Measurements from ENCODE around the gene TBRG1. TPM values are rescaled to one million over a fixed set of nuclear protein-coding genes. Genes with fewer than 3 reads are reported as not detected.

The TBRG1 gene
- 10 to 100 TPM; 16.5 to 16.9 TPM for polyA plus RNA-seq

DNA sequence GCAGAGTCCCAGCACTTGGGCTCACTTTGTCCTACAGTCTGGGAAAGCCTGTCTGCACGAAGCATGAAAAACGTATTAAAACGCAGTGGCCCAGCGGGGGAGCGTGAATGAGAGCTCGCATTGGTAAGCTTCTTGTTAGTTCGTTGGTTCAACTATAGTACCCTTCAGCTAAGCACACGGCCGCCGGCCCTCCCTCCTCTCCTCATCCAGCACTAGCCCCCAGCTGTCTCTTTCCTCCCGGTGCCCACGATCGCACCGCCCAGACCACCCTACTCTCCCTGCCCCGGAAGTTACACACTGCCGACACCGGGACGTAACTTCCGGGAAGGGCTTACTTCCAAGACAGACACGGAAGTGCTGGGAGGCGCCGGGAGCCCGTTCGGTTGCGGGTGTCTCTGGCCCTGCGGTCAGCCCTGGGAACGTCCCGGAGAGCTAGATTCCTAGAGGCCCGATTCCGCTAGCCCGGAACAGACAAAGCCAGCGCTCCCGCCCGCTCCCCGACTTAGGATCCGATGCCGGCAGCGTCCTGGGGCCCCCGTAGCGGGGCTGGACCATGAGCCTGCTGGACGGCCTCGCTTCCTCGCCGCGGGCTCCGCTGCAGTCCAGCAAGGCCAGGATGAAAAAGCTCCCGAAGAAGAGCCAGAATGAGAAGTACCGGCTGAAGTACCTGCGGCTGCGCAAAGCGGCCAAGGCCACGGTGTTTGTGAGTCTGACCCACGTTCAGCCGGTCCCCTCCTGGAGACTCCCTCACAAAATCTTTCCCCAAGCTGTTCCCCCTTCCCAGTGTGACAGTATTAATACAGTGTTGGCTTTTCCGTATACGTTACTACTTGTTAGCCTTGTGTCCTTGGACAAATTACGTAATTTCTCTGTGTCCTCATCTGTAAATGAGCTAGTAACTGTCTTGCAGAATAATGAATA lies at the start of gene TBRG1:
TSS of gene TBRG1 (plus strand) at position 334 of the 921 bp plus-strand sequence. CDS start at position 554, 220 bp downstream.
- peaks cover 0 to 2% of the 10 kb centered on the region in 2 donors for H3K27me3 ChIP-seq (ENCODE audit: control insufficient read depth in 1 of 2, insufficient read depth in 2 of 2, low read length in 2 of 2)
- H3K36me3 ChIP-seq (ENCODE audit: control insufficient read depth in 2 of 2, insufficient read depth in 2 of 2, low read length in 1 of 2), result peaks cover 2 to 8% of the 10 kb centered on the region in 2 donors
- 0 to 1% methylated on average over 55 to 57 of the region's 57 CpGs for WGBS, 2 donors
- H3K27ac ChIP-seq (ENCODE audit: low read depth in 2 of 2, low read length in 1 of 2), result peak within 1 kb of the TSS; percentile 97 to 98
- no peaks in the 10 kb centered on the region for H3K9me3 ChIP-seq (ENCODE audit: control insufficient read depth in 2 of 2, insufficient read depth in 1 of 2, low read depth in 1 of 2, low read length in 1 of 2)
- H3K4me3 ChIP-seq (ENCODE audit: low read depth in 1 of 2, low read length in 2 of 2), result peak within 1 kb of the TSS; percentile 89 to 95
- H3K4me1 ChIP-seq (ENCODE audit: control insufficient read depth in 2 of 2, insufficient read depth in 2 of 2, low read length in 1 of 2), result no peaks in the 10 kb centered on the region

DNA sequence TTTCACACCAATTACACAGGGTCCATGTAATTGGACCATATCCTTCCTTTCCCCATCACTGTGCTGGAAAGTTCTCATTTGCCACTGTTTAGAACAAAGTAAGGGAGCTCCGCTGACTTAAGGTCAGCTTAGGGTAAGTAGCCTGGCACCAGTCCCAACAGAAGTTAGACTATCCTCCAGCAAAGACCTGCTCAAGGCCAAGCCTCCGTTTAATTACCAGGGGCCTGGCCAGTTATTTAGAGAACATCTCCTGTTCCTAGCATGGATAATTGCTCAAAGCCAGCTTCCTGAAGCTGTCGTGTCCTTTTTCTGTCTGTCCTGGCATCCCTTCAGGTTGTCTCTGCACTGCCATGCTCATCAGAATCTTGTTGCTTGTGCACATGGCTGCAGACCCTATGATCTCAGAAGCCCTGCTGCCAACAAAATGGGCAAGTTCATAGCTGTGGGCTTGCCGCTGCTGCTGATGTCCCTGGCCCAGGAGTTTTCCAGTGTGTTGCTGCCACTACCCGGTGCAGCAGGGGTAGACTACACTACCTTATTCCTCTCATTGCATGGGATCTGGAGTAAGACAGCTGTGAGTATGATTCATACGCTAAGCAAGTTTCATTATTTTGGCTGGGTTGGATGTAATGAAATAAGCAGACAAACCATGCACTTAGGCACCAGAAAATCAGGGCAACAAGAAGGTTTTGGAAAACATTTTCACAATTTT lies 44.8 kb upstream of the TBRG1 start:
- Histone ChIP-seq H3K36me3 (ENCODE audit: control insufficient read depth in 2 of 2, insufficient read depth in 2 of 2, low read length in 1 of 2) (no peaks in the 10 kb centered on the region), H3K4me1 (ENCODE audit: control insufficient read depth in 2 of 2, insufficient read depth in 2 of 2, low read length in 1 of 2) (peaks cover 0 to 3% of the 10 kb centered on the region in 2 donors), H3K4me3 (ENCODE audit: low read depth in 1 of 2, low read length in 2 of 2) (no peak overlapping the region), H3K9me3 (ENCODE audit: control insufficient read depth in 2 of 2, insufficient read depth in 1 of 2, low read depth in 1 of 2, low read length in 1 of 2) (no peaks in the 10 kb centered on the region), H3K27ac (ENCODE audit: low read depth in 2 of 2, low read length in 1 of 2) (no peak overlapping the region), H3K27me3 (ENCODE audit: control insufficient read depth in 1 of 2, insufficient read depth in 2 of 2, low read length in 2 of 2) (no peaks in the 10 kb centered on the region)
- WGBS, 2 donors, result 74 to 75% methylated on average over 6 of the region's 6 CpGs

GRCh38 chr11:124578761-124579160 lies 43.9 kb upstream of the TBRG1 start:
- WGBS, 2 donors, result 54 to 63% methylated on average over 4 of the region's 4 CpGs
- Histone ChIP-seq H3K36me3 (ENCODE audit: control insufficient read depth in 2 of 2, insufficient read depth in 2 of 2, low read length in 1 of 2) (no peaks in the 10 kb centered on the region), H3K27ac (ENCODE audit: low read depth in 2 of 2, low read length in 1 of 2) (no peak overlapping the region), H3K9me3 (ENCODE audit: control insufficient read depth in 2 of 2, insufficient read depth in 1 of 2, low read depth in 1 of 2, low read length in 1 of 2) (no peaks in the 10 kb centered on the region), H3K4me1 (ENCODE audit: control insufficient read depth in 2 of 2, insufficient read depth in 2 of 2, low read length in 1 of 2) (peaks cover 0 to 3% of the 10 kb centered on the region in 2 donors), H3K27me3 (ENCODE audit: control insufficient read depth in 1 of 2, insufficient read depth in 2 of 2, low read length in 2 of 2) (no peaks in the 10 kb centered on the region), H3K4me3 (ENCODE audit: low read depth in 1 of 2, low read length in 2 of 2) (no peak overlapping the region)

- no peak overlapping the region for H3K27ac ChIP-seq (ENCODE audit: low read depth in 2 of 2, low read length in 1 of 2)
- no peak overlapping the region for H3K4me3 ChIP-seq (ENCODE audit: low read depth in 1 of 2, low read length in 2 of 2)
- no peaks in the 10 kb centered on the region for H3K9me3 ChIP-seq (ENCODE audit: control insufficient read depth in 2 of 2, insufficient read depth in 1 of 2, low read depth in 1 of 2, low read length in 1 of 2)
- peaks cover 0 to 3% of the 10 kb centered on the region in 2 donors for H3K4me1 ChIP-seq (ENCODE audit: control insufficient read depth in 2 of 2, insufficient read depth in 2 of 2, low read length in 1 of 2)
- H3K36me3 ChIP-seq (ENCODE audit: control insufficient read depth in 2 of 2, insufficient read depth in 2 of 2, low read length in 1 of 2), result no peaks in the 10 kb centered on the region
- 65 to 78% methylated on average over 6 of the region's 6 CpGs for WGBS, 2 donors
- H3K27me3 ChIP-seq (ENCODE audit: control insufficient read depth in 1 of 2, insufficient read depth in 2 of 2, low read length in 2 of 2), result no peaks in the 10 kb centered on the region
Observed at GRCh38 chr11:124581817-124582216, 40.8 kb upstream of the TBRG1 start.

GRCh38 chr11:124582565-124582964 lies 40.1 kb upstream of the TBRG1 start:
- H3K4me1 ChIP-seq (ENCODE audit: control insufficient read depth in 2 of 2, insufficient read depth in 2 of 2, low read length in 1 of 2), result peaks cover 0 to 3% of the 10 kb centered on the region in 2 donors
- H3K9me3 ChIP-seq (ENCODE audit: control insufficient read depth in 2 of 2, insufficient read depth in 1 of 2, low read depth in 1 of 2, low read length in 1 of 2), result no peaks in the 10 kb centered on the region
- no peaks in the 10 kb centered on the region for H3K27me3 ChIP-seq (ENCODE audit: control insufficient read depth in 1 of 2, insufficient read depth in 2 of 2, low read length in 2 of 2)
- no peaks in the 10 kb centered on the region for H3K36me3 ChIP-seq (ENCODE audit: control insufficient read depth in 2 of 2, insufficient read depth in 2 of 2, low read length in 1 of 2)
- WGBS, 2 donors, result 85 to 94% methylated on average over 2 of the region's 2 CpGs
- no peak overlapping the region for H3K4me3 ChIP-seq (ENCODE audit: low read depth in 1 of 2, low read length in 2 of 2)
- no peak overlapping the region for H3K27ac ChIP-seq (ENCODE audit: low read depth in 2 of 2, low read length in 1 of 2)

- Histone ChIP-seq H3K36me3 (ENCODE audit: control insufficient read depth in 2 of 2, insufficient read depth in 2 of 2, low read length in 1 of 2) (no peaks in the 10 kb centered on the region), H3K9me3 (ENCODE audit: control insufficient read depth in 2 of 2, insufficient read depth in 1 of 2, low read depth in 1 of 2, low read length in 1 of 2) (no peaks in the 10 kb centered on the region), H3K27ac (ENCODE audit: low read depth in 2 of 2, low read length in 1 of 2) (no peak overlapping the region), H3K4me3 (ENCODE audit: low read depth in 1 of 2, low read length in 2 of 2) (no peak overlapping the region), H3K4me1 (ENCODE audit: control insufficient read depth in 2 of 2, insufficient read depth in 2 of 2, low read length in 1 of 2) (no peaks in the 10 kb centered on the region), H3K27me3 (ENCODE audit: control insufficient read depth in 1 of 2, insufficient read depth in 2 of 2, low read length in 2 of 2) (no peaks in the 10 kb centered on the region)
- WGBS, 2 donors, result 64 to 69% methylated on average over 8 of the region's 8 CpGs
Observed at GRCh38 chr11:124583781-124584180, 38.9 kb upstream of the TBRG1 start.

GRCh38 chr11:124584681-124585372 lies 37.8 kb upstream of the TBRG1 start:
- Histone ChIP-seq H3K9me3 (ENCODE audit: control insufficient read depth in 2 of 2, insufficient read depth in 1 of 2, low read depth in 1 of 2, low read length in 1 of 2) (no peaks in the 10 kb centered on the region), H3K27ac (ENCODE audit: low read depth in 2 of 2, low read length in 1 of 2) (no peak overlapping the region), H3K27me3 (ENCODE audit: control insufficient read depth in 1 of 2, insufficient read depth in 2 of 2, low read length in 2 of 2) (no peaks in the 10 kb centered on the region), H3K36me3 (ENCODE audit: control insufficient read depth in 2 of 2, insufficient read depth in 2 of 2, low read length in 1 of 2) (no peaks in the 10 kb centered on the region), H3K4me1 (ENCODE audit: control insufficient read depth in 2 of 2, insufficient read depth in 2 of 2, low read length in 1 of 2) (no peaks in the 10 kb centered on the region), H3K4me3 (ENCODE audit: low read depth in 1 of 2, low read length in 2 of 2) (no peak overlapping the region)
- 68 to 70% methylated on average over 4 of the region's 4 CpGs for WGBS, 2 donors

DNA sequence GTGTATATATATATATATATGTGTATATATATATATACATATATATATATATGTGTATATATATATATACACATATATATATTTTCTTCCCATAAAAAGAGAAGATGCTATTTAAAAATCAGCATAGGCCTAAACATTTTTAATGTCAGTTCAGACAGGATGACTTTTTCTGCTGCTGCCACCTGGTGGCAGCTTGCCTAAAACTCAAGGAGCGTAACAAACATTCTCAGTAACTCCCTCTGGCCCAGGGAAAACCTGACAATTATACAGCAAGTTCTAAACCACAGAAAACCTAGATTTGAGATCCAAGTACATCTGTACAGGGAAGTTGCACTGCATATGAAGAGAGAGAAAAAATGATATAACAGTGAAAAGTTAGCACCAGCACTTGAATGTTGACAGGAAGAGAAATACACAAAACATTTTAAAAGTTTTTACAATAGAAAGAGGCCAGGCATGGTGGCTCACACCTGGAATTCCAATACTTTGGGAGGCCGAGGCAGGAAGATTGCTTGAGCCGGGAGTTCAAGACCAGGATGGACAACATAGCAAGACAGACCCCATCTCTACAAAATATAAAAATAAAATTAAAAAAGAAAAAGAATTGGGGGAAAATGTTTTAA lies 36.3 kb upstream of the TBRG1 start:
- 44 to 46% methylated on average over 3 of the region's 3 CpGs for WGBS, 2 donors
- no peaks in the 10 kb centered on the region for H3K4me1 ChIP-seq (ENCODE audit: control insufficient read depth in 2 of 2, insufficient read depth in 2 of 2, low read length in 1 of 2)
- no peaks in the 10 kb centered on the region for H3K27me3 ChIP-seq (ENCODE audit: control insufficient read depth in 1 of 2, insufficient read depth in 2 of 2, low read length in 2 of 2)
- H3K27ac ChIP-seq (ENCODE audit: low read depth in 2 of 2, low read length in 1 of 2), result no peak overlapping the region
- H3K4me3 ChIP-seq (ENCODE audit: low read depth in 1 of 2, low read length in 2 of 2), result no peak overlapping the region
- no peaks in the 10 kb centered on the region for H3K9me3 ChIP-seq (ENCODE audit: control insufficient read depth in 2 of 2, insufficient read depth in 1 of 2, low read depth in 1 of 2, low read length in 1 of 2)
- no peaks in the 10 kb centered on the region for H3K36me3 ChIP-seq (ENCODE audit: control insufficient read depth in 2 of 2, insufficient read depth in 2 of 2, low read length in 1 of 2)

GRCh38 chr11:124591430-124591829 lies 31.2 kb upstream of the TBRG1 start:
- Histone ChIP-seq H3K27me3 (ENCODE audit: control insufficient read depth in 1 of 2, insufficient read depth in 2 of 2, low read length in 2 of 2) (no peaks in the 10 kb centered on the region), H3K27ac (ENCODE audit: low read depth in 2 of 2, low read length in 1 of 2) (no peak overlapping the region), H3K4me3 (ENCODE audit: low read depth in 1 of 2, low read length in 2 of 2) (no peak overlapping the region), H3K4me1 (ENCODE audit: control insufficient read depth in 2 of 2, insufficient read depth in 2 of 2, low read length in 1 of 2) (no peaks in the 10 kb centered on the region), H3K9me3 (ENCODE audit: control insufficient read depth in 2 of 2, insufficient read depth in 1 of 2, low read depth in 1 of 2, low read length in 1 of 2) (no peaks in the 10 kb centered on the region), H3K36me3 (ENCODE audit: control insufficient read depth in 2 of 2, insufficient read depth in 2 of 2, low read length in 1 of 2) (no peaks in the 10 kb centered on the region)
- WGBS, 2 donors, result 78 to 80% methylated on average over 2 of the region's 2 CpGs
